ENCODE results near the gene TRIM65. TPM values are rescaled to one million over a fixed set of nuclear protein-coding genes. Genes with fewer than 3 reads are reported as not detected.
A peak's percentile ranks its signal among the peaks of the same experiment; 100 is the strongest.
"Not testable (repeated sequence)": the region's sequence is repeated elsewhere in the genome, so short reads cannot be mapped to it uniquely, and the experiment has no call there.

Gene TRIM65
- total and polyA plus RNA-seq, 2 of the 4 experiments (the other 2 are of a cell fraction), result 7.9 to 10.6 TPM

DNA sequence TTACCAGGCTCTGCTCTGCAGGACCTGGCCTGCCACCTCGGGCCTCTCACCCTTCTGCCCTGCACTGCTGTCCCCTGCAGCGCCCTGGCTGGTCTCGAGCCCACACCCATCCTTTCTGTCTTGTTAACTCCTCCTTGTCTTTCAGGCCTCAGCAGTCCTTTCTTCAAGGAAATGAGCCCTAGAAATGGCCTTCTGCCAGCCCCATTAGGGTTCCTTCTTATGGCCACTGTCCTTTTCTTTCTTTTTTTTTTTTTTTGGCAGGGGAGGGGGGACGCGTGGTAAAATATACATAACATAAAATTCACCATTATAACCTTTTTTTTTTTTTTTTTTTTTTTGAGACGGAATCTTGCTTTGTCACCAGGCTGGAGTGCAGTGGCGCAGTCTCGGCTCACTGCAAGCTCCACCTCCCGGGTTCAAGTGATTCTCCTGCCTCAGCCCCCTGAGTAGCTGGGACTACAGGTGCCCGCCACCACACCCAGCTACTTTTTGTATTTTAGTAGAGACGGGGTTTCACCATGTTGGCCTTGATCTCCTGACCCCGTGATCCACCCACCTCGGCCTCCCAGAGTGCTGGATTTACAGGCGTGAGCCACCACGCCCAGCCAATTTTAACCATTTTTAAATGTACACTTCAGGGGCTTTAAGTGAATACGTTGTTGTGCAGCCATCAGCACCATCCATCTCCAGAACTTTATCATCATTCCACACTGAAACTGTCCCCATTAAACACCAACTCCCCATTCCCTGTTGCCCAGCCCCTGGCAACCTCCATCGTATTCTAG, 31.2 kb downstream of the TRIM65 start:
- H4K5ac ChIP-seq (ENCODE audit: low read depth, low read length); dilution Hi-C loops (cut with HindIII; ENCODE audit: low sequenced_read_pairs, unreplicated experiment); H3K27me3 ChIP-seq (ENCODE audit: control insufficient read depth, insufficient read depth, low read length); H3K4me2 ChIP-seq (ENCODE audit: low read depth, low read length); intact Hi-C loops (cut with micrococcal nuclease); H3K4me3 ChIP-seq (ENCODE audit: insufficient read depth, low read depth, low read length); H3K27ac ChIP-seq (ENCODE audit: insufficient read depth, low read length); H3K9me3 ChIP-seq (ENCODE audit: control insufficient read depth, insufficient read depth, low read length); DNase-seq; ATAC-seq (ENCODE audit: low read depth); H3K79me1 ChIP-seq (ENCODE audit: low read depth in 1 of 2, low read length in 2 of 2); BruUV-seq (replicated peaks); H2AK9ac ChIP-seq (replicated peaks; ENCODE audit: low read depth, low read length, poor library complexity); H3K36me3 ChIP-seq (ENCODE audit: control insufficient read depth, insufficient read depth, low read length); H2AFZ ChIP-seq (replicated peaks; ENCODE audit: low read length, poor library complexity); H4K20me1 ChIP-seq (ENCODE audit: insufficient read depth, low read length); H2BK15ac ChIP-seq (ENCODE audit: low read depth, low read length); CTCF ChIA-PET; H3K9ac ChIP-seq (ENCODE audit: low read depth, low read length); in situ Hi-C loops (cut with MboI; ENCODE audit: low sequenced_read_pairs); H3K56ac ChIP-seq (ENCODE audit: extremely low read depth, insufficient read depth, low read length); H2BK5ac ChIP-seq (ENCODE audit: low read depth, low read length, poor library complexity, severe bottlenecking); H3K18ac ChIP-seq (ENCODE audit: low read depth, low read length): not testable (repeated sequence)
- POLR2A ChIA-PET (ENCODE audit: unreplicated experiment), result interaction anchor here (1.0 kb wide), 1 partner anchor 89 kb away, joined by 13 read pairs; no protein-coding TSS in a partner anchor
- Histone ChIP-seq H3K4me1 (ENCODE audit: control insufficient read depth, insufficient read depth, low read length) (peaks cover 20% of the 10 kb centered on the region), H3K23ac (ENCODE audit: low read depth, low read length) (0 out of 2 replicates have a peak overlapping the region, but pooled peaks have one; percentile 15), H3K4ac (ENCODE audit: low read depth, low read length) (peak overlapping the region; percentile 78), H2BK20ac (ENCODE audit: low read depth, low read length) (peak overlapping the region; percentile 34; the same call in 1 of the 2 replicates), H4K8ac (ENCODE audit: low read depth in 2 of 2, low read length in 2 of 2) (peak overlapping the region in 1 of 2 experiments; percentile 13; a peak in 1 of 4 replicates), H3K14ac (replicated peaks; ENCODE audit: low read depth, low read length) (peak overlapping the region; percentile 64; the same call in 1 of the 2 replicates), H2AK5ac (ENCODE audit: low read depth, low read length) (peak overlapping the region; percentile 20; the same call in 1 of the 2 replicates), H2BK120ac (ENCODE audit: low read depth, low read length) (peak overlapping the region; percentile 2; the same call in 1 of the 2 replicates), H3K9me1 (ENCODE audit: insufficient read depth, low read length) (peaks cover 13% of the 10 kb centered on the region; the same call in 1 of the 2 replicates), H4K91ac (ENCODE audit: insufficient read depth, low read depth, low read length) (0 out of 2 replicates have a peak overlapping the region, but pooled peaks have one; percentile 1)
- WGBS, 2 experiments (ENCODE audit: extremely low coverage in 2 of 2, insufficient read length in 1 of 2), result 54% methylated on average over 5 of the region's 17 CpGs; no CpG with 5 or more reads in 1 of the 2 experiments

DNA sequence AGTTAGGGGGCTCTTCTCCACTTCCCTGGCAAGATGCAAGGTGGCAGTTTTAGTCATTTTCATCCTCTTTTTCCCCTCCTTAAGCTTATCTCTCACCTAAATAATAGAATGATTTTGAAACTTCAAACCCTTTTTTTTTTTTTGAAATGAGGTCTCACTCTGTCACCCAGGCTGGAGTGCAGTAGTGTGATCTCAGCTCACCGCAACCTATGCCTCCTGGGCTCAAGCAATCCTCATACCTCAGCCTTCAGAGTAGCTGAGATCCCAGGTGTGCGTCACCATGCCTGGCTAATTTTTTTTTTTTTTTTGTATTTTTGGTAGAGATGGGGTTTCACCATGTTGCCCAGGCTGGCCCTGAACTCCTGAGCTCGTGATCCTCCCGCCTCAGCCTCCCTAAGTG, 31.9 kb downstream of the TRIM65 start:
- POLR2A ChIA-PET (ENCODE audit: unreplicated experiment), result interaction anchor here (0.6 to 1.0 kb wide), 3 partner anchors 10 to 88 kb away, joined by 3 to 13 read pairs (median 3); partner anchors contain the start of gene WBP2
- peak overlapping the region; percentile 14 for H2AFZ ChIP-seq (replicated peaks; ENCODE audit: low read length, poor library complexity)
- not testable (repeated sequence) for ATAC-seq (ENCODE audit: low read depth)

More for the DNA sequence above, 31.9 kb downstream of the TRIM65 start:
- H3K4me2 ChIP-seq (ENCODE audit: low read depth, low read length); H4K20me1 ChIP-seq (ENCODE audit: insufficient read depth, low read length); H2BK15ac ChIP-seq (ENCODE audit: low read depth, low read length); H4K5ac ChIP-seq (ENCODE audit: low read depth, low read length); H4K91ac ChIP-seq (ENCODE audit: insufficient read depth, low read depth, low read length); dilution Hi-C loops (cut with HindIII; ENCODE audit: low sequenced_read_pairs, unreplicated experiment); H3K79me1 ChIP-seq (ENCODE audit: low read depth in 1 of 2, low read length in 2 of 2); H3K9ac ChIP-seq (ENCODE audit: low read depth, low read length); H2BK5ac ChIP-seq (ENCODE audit: low read depth, low read length, poor library complexity, severe bottlenecking); in situ Hi-C loops (cut with MboI; ENCODE audit: low sequenced_read_pairs); H3K27me3 ChIP-seq (ENCODE audit: control insufficient read depth, insufficient read depth, low read length); H3K56ac ChIP-seq (ENCODE audit: extremely low read depth, insufficient read depth, low read length); DNase-seq; H3K9me3 ChIP-seq (ENCODE audit: control insufficient read depth, insufficient read depth, low read length); H3K4me3 ChIP-seq (ENCODE audit: insufficient read depth, low read depth, low read length); intact Hi-C loops (cut with micrococcal nuclease); H3K36me3 ChIP-seq (ENCODE audit: control insufficient read depth, insufficient read depth, low read length); H3K18ac ChIP-seq (ENCODE audit: low read depth, low read length); BruUV-seq (replicated peaks): not testable (repeated sequence)
- Histone ChIP-seq H4K8ac (ENCODE audit: low read depth in 2 of 2, low read length in 2 of 2) (peak overlapping the region in 1 of 2 experiments; percentile 17; a peak in 2 of 4 replicates), H2BK20ac (ENCODE audit: low read depth, low read length) (peak overlapping the region; percentile 47; the same call in 1 of the 2 replicates), H2BK120ac (ENCODE audit: low read depth, low read length) (peak overlapping the region; percentile 33; the same call in 1 of the 2 replicates), H3K9me1 (ENCODE audit: insufficient read depth, low read length) (0 out of 2 replicates have a peak, but pooled peaks cover 12% of the 10 kb centered on the region), H3K14ac (replicated peaks; ENCODE audit: low read depth, low read length) (peak overlapping the region; percentile 64; the same call in 1 of the 2 replicates), H3K4ac (ENCODE audit: low read depth, low read length) (peak overlapping the region; percentile 78), H3K4me1 (ENCODE audit: control insufficient read depth, insufficient read depth, low read length) (peaks cover 16% of the 10 kb centered on the region), H2AK5ac (ENCODE audit: low read depth, low read length) (peak overlapping the region; percentile 36), H3K27ac (ENCODE audit: insufficient read depth, low read length) (peak overlapping the region; percentile 39; the same call in 1 of the 2 replicates), H2AK9ac (replicated peaks; ENCODE audit: low read depth, low read length, poor library complexity) (peak overlapping the region; percentile 2), H3K23ac (ENCODE audit: low read depth, low read length) (0 out of 2 replicates have a peak overlapping the region, but pooled peaks have one; percentile 15)
- 100% methylated on average over 2 of the region's 4 CpGs; no CpG with 5 or more reads in 1 of the 2 experiments for WGBS, 2 experiments (ENCODE audit: extremely low coverage in 2 of 2, insufficient read length in 1 of 2)
- CTCF ChIA-PET, result interaction anchor here (0.6 kb wide), 1 partner anchor 61 kb away, joined by 5 read pairs; no protein-coding TSS in a partner anchor

Data from IMR-90 (cell line).